ENCODE data around the gene DNM3.

DNM3 gene

GRCh38 chr1:172201572-172201971 lies 360.3 kb downstream of the DNM3 start:
- no peak for DNase-seq

GRCh38 chr1:172203135-172203823 lies 362.0 kb downstream of the DNM3 start:
- peak; percentile 4 for DNase-seq

- no peak for DNase-seq
These were observed 362.6 kb downstream of the DNM3 start for GRCh38 chr1:172203902-172204301.

GRCh38 chr1:172206256-172206655 lies 365.0 kb downstream of the DNM3 start:
- DNase-seq: no peak

GRCh38 chr1:172208635-172209034 lies 367.3 kb downstream of the DNM3 start:
- DNase-seq: no peak

GRCh38 chr1:172211221-172211620 lies 369.9 kb downstream of the DNM3 start:
- no peak for DNase-seq

GRCh38 chr1:172212124-172212523 lies 370.8 kb downstream of the DNM3 start:
- DNase-seq: no peak

GRCh38 chr1:172215006-172215405 lies 373.7 kb downstream of the DNM3 start:
- DNase-seq: no peak

- DNase-seq: no peak
These were observed 378.7 kb downstream of the DNM3 start for GRCh38 chr1:172219966-172220365.

GRCh38 chr1:172220376-172220775 lies 379.1 kb downstream of the DNM3 start:
- no peak for DNase-seq

- no peak for DNase-seq
These were observed 380.1 kb downstream of the DNM3 start for GRCh38 chr1:172221436-172221835.

GRCh38 chr1:172224871-172225270 lies 383.6 kb downstream of the DNM3 start:
- DNase-seq: no peak

GRCh38 chr1:172229942-172230341 lies 388.6 kb downstream of the DNM3 start:
- DNase-seq: no peak

GRCh38 chr1:172230526-172230925 lies 389.2 kb downstream of the DNM3 start:
- DNase-seq: no peak

- no peak for DNase-seq
These were observed 395.7 kb downstream of the DNM3 start for GRCh38 chr1:172236958-172237357.

- DNase-seq: no peak
These were observed 396.9 kb downstream of the DNM3 start for GRCh38 chr1:172238158-172238557.

- no peak for DNase-seq
These were observed 397.7 kb downstream of the DNM3 start for GRCh38 chr1:172238965-172239364.

GRCh38 chr1:172239901-172240300 lies 398.6 kb downstream of the DNM3 start:
- DNase-seq: peak; percentile 1

- no peak for DNase-seq
These were observed 400.2 kb downstream of the DNM3 start for GRCh38 chr1:172241540-172241939.

GRCh38 chr1:172244865-172245264 lies 403.6 kb downstream of the DNM3 start:
- DNase-seq: no peak

GRCh38 chr1:172245788-172246187 lies 404.5 kb downstream of the DNM3 start:
- no peak for DNase-seq

GRCh38 chr1:172246521-172247390 lies 405.5 kb downstream of the DNM3 start:
- no peak for DNase-seq

- DNase-seq: no peak
These were observed 410.2 kb downstream of the DNM3 start for GRCh38 chr1:172251486-172251885.

GRCh38 chr1:172252321-172252720 lies 411.0 kb downstream of the DNM3 start:
- DNase-seq: no peak

Measured in retina (tissue), 1 donor.